CD4-positive, CD25-positive, alpha-beta regulatory T cell (primary cell): ENCODE measurements around the gene METTL4. TPM values are rescaled to one million over a fixed set of nuclear protein-coding genes. Genes with fewer than 3 reads are reported as not detected.

ENCODE experiments used
- ATAC-seq, 2 donors: fragments of 150-1000 bp; cut with Tn5 transposase; one replicate each; pipeline ENCODE4 v1.10.0; 2021; ENCODE audit warnings: low read depth in 2 of 2, moderate number of reproducible peaks in 2 of 2, moderate library complexity in 1 of 2
- DNase-seq, 3 donors: peaks; one replicate each; pipeline versions ENCODE4 v3.0.0 to v3.0.0-alpha.2; 2012 to 2022; ENCODE audit warnings: mixed read lengths in 1 of 3
- H3K27ac ChIP-seq: one replicate; pipeline ENCODE4 v1.7.0; 2013; ENCODE audit warnings: mild to moderate bottlenecking, low read length; ENCODE audit not compliant: insufficient read depth, poor library complexity, severe bottlenecking
- H3K27me3 ChIP-seq: one replicate; pipeline ENCODE4 v1.7.0; 2013; ENCODE audit warnings: low read length; ENCODE audit not compliant: control insufficient read depth, insufficient read depth
- H3K36me3 ChIP-seq: one replicate; pipeline ENCODE4 v1.7.0; 2013; ENCODE audit warnings: mild to moderate bottlenecking, low read length, moderate library complexity; ENCODE audit not compliant: control insufficient read depth, insufficient read depth
- H3K4me1 ChIP-seq: 2 replicates; pipeline ENCODE4 v1.7.0; 2013; ENCODE audit warnings: mild to moderate bottlenecking, low read length; ENCODE audit not compliant: insufficient read depth, control insufficient read depth, poor library complexity, severe bottlenecking
- H3K4me3 ChIP-seq: one replicate; pipeline ENCODE4 v1.7.0; 2013; ENCODE audit warnings: low read depth, mild to moderate bottlenecking, low read length, moderate library complexity
- H3K9me3 ChIP-seq, 2 experiments: 1 replicate in 1 of 2; 2 replicates in 1 of 2; pipeline ENCODE4 v1.7.0; 2013; ENCODE audit warnings: low read length in 2 of 2, mild to moderate bottlenecking in 1 of 2, moderate library complexity in 1 of 2; ENCODE audit not compliant: control insufficient read depth in 2 of 2
- H3K27ac Mint-ChIP-seq, 3 donors: one replicate each; pipeline ENCODE4 v1.8.0; 2020 to 2022; ENCODE audit warnings: mild to moderate bottlenecking in 3 of 3, mixed read lengths in 3 of 3, moderate library complexity in 2 of 3
- H3K27me3 Mint-ChIP-seq: one replicate; pipeline ENCODE4 v1.8.0; 2022; ENCODE audit warnings: mild to moderate bottlenecking, mixed read lengths
- H3K36me3 Mint-ChIP-seq: one replicate; pipeline ENCODE4 v1.8.0; 2020; ENCODE audit warnings: mixed read lengths
- H3K4me1 Mint-ChIP-seq, 4 donors: one replicate each; pipeline ENCODE4 v1.8.0; 2020 to 2022; ENCODE audit warnings: mixed read lengths in 4 of 4, mild to moderate bottlenecking in 1 of 4
- H3K4me3 Mint-ChIP-seq, 4 donors: one replicate each; pipeline ENCODE4 v1.8.0; 2020 to 2022; ENCODE audit warnings: mild to moderate bottlenecking in 4 of 4, mixed read lengths in 4 of 4, moderate library complexity in 3 of 4
- H3K9me3 Mint-ChIP-seq, 7 donors: one replicate each; pipeline ENCODE4 v1.8.0; 2020 to 2022; ENCODE audit warnings: mixed read lengths in 7 of 7, mild to moderate bottlenecking in 3 of 7, moderate library complexity in 2 of 7
- polyA plus RNA-seq, 4 donors: library from polyadenylated mRNA; unstranded; fragments of 300-500 nt; fragmentation: Illumina TruSeq; gene quantifications; one replicate each; pipeline ENCODE4 v1.2.3, GENCODE V29; 2021
- total RNA-seq: library from RNA; stranded (reverse); gene quantifications from one replicate; pipeline ENCODE4 v1.2.3, GENCODE V29; 2022

The METTL4 gene
- total and polyA plus RNA-seq, 5 donors from 2014 or later, result 15.1 to 23.3 (median 18.5) TPM

- no peak for ATAC-seq
- H3K4me1 ChIP-seq, result peaks cover 60% of the 10 kb centered on the region
These were observed 31.5 kb upstream of the METTL4 start for GRCh38 chr18:2602844-2603243.

GRCh38 chr18:2597639-2598038, 26.3 kb upstream of the METTL4 start:
- H3K36me3 ChIP-seq, result peaks cover 7% of the 10 kb centered on the region

More at GRCh38 chr18:2602844-2603243, 31.5 kb upstream of the METTL4 start:
- peak overlapping the region; percentile 55 to 75 (median 61) for H3K27ac Mint-ChIP-seq
- no peaks in the 10 kb centered on the region for H3K27me3 ChIP-seq
- no peaks in the 10 kb centered on the region for H3K9me3 ChIP-seq
- peaks cover 6% of the 10 kb centered on the region for H3K36me3 Mint-ChIP-seq
- H3K4me3 ChIP-seq, result peak overlapping the region; percentile 5
- H3K36me3 ChIP-seq, result no peaks in the 10 kb centered on the region
- H3K4me1 Mint-ChIP-seq, result peaks cover 51 to 69% (median 59%) of the 10 kb centered on the region in 4 donors
- H3K9me3 Mint-ChIP-seq, result no peaks in the 10 kb centered on the region
- H3K27me3 Mint-ChIP-seq, result no peaks in the 10 kb centered on the region
- no peak for DNase-seq
- peak overlapping the region in 2 of 4 donors; percentile 33 to 51 for H3K4me3 Mint-ChIP-seq
- H3K27ac ChIP-seq, result peak overlapping the region; percentile 5

GRCh38 chr18:2590303-2590702, 19.0 kb upstream of the METTL4 start:
- H3K27me3 ChIP-seq, result no peaks in the 10 kb centered on the region
- H3K9me3 Mint-ChIP-seq, result no peaks in the 10 kb centered on the region
- peaks cover 8% of the 10 kb centered on the region for H3K36me3 Mint-ChIP-seq
- H3K4me3 Mint-ChIP-seq, result peak overlapping the region; percentile 46 to 71 (median 64)
- H3K9me3 ChIP-seq, result no peaks in the 10 kb centered on the region
- H3K4me3 ChIP-seq, result peak overlapping the region; percentile 65
- no peaks in the 10 kb centered on the region for H3K27me3 Mint-ChIP-seq
- H3K27ac Mint-ChIP-seq, result peak overlapping the region; percentile 89 to 93 (median 91)
- H3K36me3 ChIP-seq, result peaks cover under 1% of the 10 kb centered on the region
- H3K4me1 ChIP-seq, result peaks cover 43% of the 10 kb centered on the region
- H3K4me1 Mint-ChIP-seq, result peaks cover 38 to 71% (median 47%) of the 10 kb centered on the region in 4 donors
- no peak for ATAC-seq
- no peak for DNase-seq
- peak overlapping the region; percentile 78 for H3K27ac ChIP-seq

More at GRCh38 chr18:2597639-2598038, 26.3 kb upstream of the METTL4 start:
- Histone ChIP-seq H3K27ac (peak overlapping the region; percentile 14), H3K4me3 (no peak overlapping the region), H3K27me3 (no peaks in the 10 kb centered on the region), H3K9me3 (no peaks in the 10 kb centered on the region), H3K4me1 (peaks cover 26% of the 10 kb centered on the region)
- Mint-ChIP-seq H3K4me3 (peak overlapping the region in 3 of 4 donors; percentile 5 to 29 (median 6)), H3K4me1 (peaks cover 28 to 58% (median 48%) of the 10 kb centered on the region in 4 donors), H3K9me3 (peaks cover 0 to 4% (median 0%) of the 10 kb centered on the region in 7 donors), H3K36me3 (peaks cover 7% of the 10 kb centered on the region), H3K27me3 (no peaks in the 10 kb centered on the region), H3K27ac (peak overlapping the region; percentile 42 to 94 (median 83))
- ATAC-seq (peak; percentile 74 to 83), DNase-seq (peak in 2 of 3 donors; percentile 35 to 63)

GRCh38 chr18:2589345-2590068, 18.2 kb upstream of the METTL4 start:
- Histone ChIP-seq H3K4me3 (peak overlapping the region; percentile 65), H3K9me3 (no peaks in the 10 kb centered on the region), H3K27me3 (no peaks in the 10 kb centered on the region), H3K4me1 (peaks cover 43% of the 10 kb centered on the region), H3K27ac (peak overlapping the region; percentile 78), H3K36me3 (no peaks in the 10 kb centered on the region)
- Mint-ChIP-seq H3K9me3 (no peaks in the 10 kb centered on the region), H3K27ac (peak overlapping the region; percentile 92 to 100 (median 93)), H3K4me3 (peak overlapping the region; percentile 39 to 84 (median 76)), H3K27me3 (no peaks in the 10 kb centered on the region), H3K4me1 (peaks cover 35 to 67% (median 48%) of the 10 kb centered on the region in 4 donors), H3K36me3 (peaks cover 8% of the 10 kb centered on the region)
- DNase-seq (peak in 2 of 3 donors; percentile 39 to 44), ATAC-seq (peak; percentile 81 to 82)

GRCh38 chr18:2588666-2589344, 17.5 kb upstream of the METTL4 start:
- H3K4me3 ChIP-seq, result peak overlapping the region; percentile 65
- H3K27ac Mint-ChIP-seq, result peak overlapping the region; percentile 92 to 100 (median 93)
- peak overlapping the region; percentile 39 to 79 (median 65) for H3K4me3 Mint-ChIP-seq
- H3K27me3 ChIP-seq, result no peaks in the 10 kb centered on the region
- no peaks in the 10 kb centered on the region for H3K9me3 Mint-ChIP-seq
- DNase-seq, result no peak
- H3K36me3 ChIP-seq, result no peaks in the 10 kb centered on the region
- H3K27me3 Mint-ChIP-seq, result no peaks in the 10 kb centered on the region
- H3K27ac ChIP-seq, result peak overlapping the region; percentile 78
- peaks cover 8% of the 10 kb centered on the region for H3K36me3 Mint-ChIP-seq
- peaks cover 43% of the 10 kb centered on the region for H3K4me1 ChIP-seq
- peaks cover 32 to 60% (median 44%) of the 10 kb centered on the region in 4 donors for H3K4me1 Mint-ChIP-seq
- no peak for ATAC-seq
- H3K9me3 ChIP-seq, result no peaks in the 10 kb centered on the region

GRCh38 chr18:2587788-2588187, 16.5 kb upstream of the METTL4 start:
- peak overlapping the region in 3 of 4 donors; percentile 1 to 27 (median 1) for H3K4me3 Mint-ChIP-seq
- no peaks in the 10 kb centered on the region for H3K9me3 ChIP-seq
- no peaks in the 10 kb centered on the region for H3K36me3 ChIP-seq
- DNase-seq (no peak), ATAC-seq (no peak)
- peaks cover 43% of the 10 kb centered on the region for H3K4me1 ChIP-seq
- peaks cover 7% of the 10 kb centered on the region for H3K36me3 Mint-ChIP-seq
- H3K27ac Mint-ChIP-seq, result peak overlapping the region in 2 of 3 donors; percentile 28 to 72
- H3K27me3 Mint-ChIP-seq, result no peaks in the 10 kb centered on the region
- no peaks in the 10 kb centered on the region for H3K9me3 Mint-ChIP-seq
- no peaks in the 10 kb centered on the region for H3K27me3 ChIP-seq
- peaks cover 32 to 62% (median 47%) of the 10 kb centered on the region in 4 donors for H3K4me1 Mint-ChIP-seq
- H3K27ac ChIP-seq, result peak overlapping the region; percentile 25
- peak overlapping the region; percentile 47 for H3K4me3 ChIP-seq

GRCh38 chr18:2573408-2573807, 2.1 kb upstream of the METTL4 start:
- Mint-ChIP-seq H3K27ac (peak overlapping the region; percentile 76 to 100 (median 98)), H3K4me3 (peak overlapping the region; percentile 99 to 100 (median 99)), H3K4me1 (peaks cover 36 to 74% (median 55%) of the 10 kb centered on the region in 4 donors), H3K9me3 (no peaks in the 10 kb centered on the region), H3K36me3 (peaks cover 14% of the 10 kb centered on the region), H3K27me3 (no peaks in the 10 kb centered on the region)
- no peak for ATAC-seq
- Histone ChIP-seq H3K4me3 (peak overlapping the region; percentile 98), H3K4me1 (peaks cover 49% of the 10 kb centered on the region), H3K36me3 (no peaks in the 10 kb centered on the region), H3K27me3 (no peaks in the 10 kb centered on the region), H3K9me3 (no peaks in the 10 kb centered on the region), H3K27ac (peak overlapping the region; percentile 98)
- no peak for DNase-seq
